Gastrocnemius medialis (tissue), 4 donors: Measurements from ENCODE around the gene IRS2.

Source experiments
- POLR2A ChIP-seq, 2 donors: fragments of 450-650 bp; IDR thresholded peaks; one replicate each; pipeline ENCODE4 v1.6.1; 2017; ENCODE audit warnings: antibody characterized with exemption in 2 of 2, mild to moderate bottlenecking in 2 of 2, moderate library complexity in 2 of 2
- TF ChIP-seq, protein P1 (sequence below), 5 experiments: fragments of 450-650 bp in 3 of 5; fragments of 200-600 bp in 2 of 5; sonication (generic) in 2 of 5; IDR thresholded peaks in 4 of 5; conservative IDR thresholded peaks in 1 of 5; 1 replicate in 4 of 5; 2 replicates in 1 of 5; pipeline ENCODE4 v1.5.1; 2016 to 2019; ENCODE audit warnings: antibody characterized with exemption in 5 of 5, mild to moderate bottlenecking in 3 of 5, moderate library complexity in 3 of 5

DNA sequence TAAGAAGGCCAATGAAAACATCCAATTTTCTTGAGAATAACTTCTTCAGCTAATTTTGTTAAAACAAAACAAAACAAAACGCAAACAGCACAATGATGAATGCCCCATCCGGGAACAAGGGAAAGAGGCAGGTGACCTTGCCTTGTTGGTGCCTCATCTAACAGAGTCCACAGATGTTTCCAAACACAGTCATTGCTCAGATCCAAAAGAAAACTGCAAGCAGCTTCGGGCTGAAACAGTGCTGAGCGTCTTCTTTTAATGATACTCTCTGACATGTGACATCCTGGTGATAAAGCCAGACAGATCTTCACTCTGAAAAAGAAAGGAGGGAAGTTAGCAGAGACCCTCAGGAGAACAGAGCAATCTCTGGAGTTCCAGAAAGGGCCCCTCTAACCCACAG, 30.4 kb downstream of the IRS2 start:
- no peak for TF ChIP-seq POLR2A (IDR thresholded peaks at IDR 0.05)
- TF ChIP-seq, protein P1, sequence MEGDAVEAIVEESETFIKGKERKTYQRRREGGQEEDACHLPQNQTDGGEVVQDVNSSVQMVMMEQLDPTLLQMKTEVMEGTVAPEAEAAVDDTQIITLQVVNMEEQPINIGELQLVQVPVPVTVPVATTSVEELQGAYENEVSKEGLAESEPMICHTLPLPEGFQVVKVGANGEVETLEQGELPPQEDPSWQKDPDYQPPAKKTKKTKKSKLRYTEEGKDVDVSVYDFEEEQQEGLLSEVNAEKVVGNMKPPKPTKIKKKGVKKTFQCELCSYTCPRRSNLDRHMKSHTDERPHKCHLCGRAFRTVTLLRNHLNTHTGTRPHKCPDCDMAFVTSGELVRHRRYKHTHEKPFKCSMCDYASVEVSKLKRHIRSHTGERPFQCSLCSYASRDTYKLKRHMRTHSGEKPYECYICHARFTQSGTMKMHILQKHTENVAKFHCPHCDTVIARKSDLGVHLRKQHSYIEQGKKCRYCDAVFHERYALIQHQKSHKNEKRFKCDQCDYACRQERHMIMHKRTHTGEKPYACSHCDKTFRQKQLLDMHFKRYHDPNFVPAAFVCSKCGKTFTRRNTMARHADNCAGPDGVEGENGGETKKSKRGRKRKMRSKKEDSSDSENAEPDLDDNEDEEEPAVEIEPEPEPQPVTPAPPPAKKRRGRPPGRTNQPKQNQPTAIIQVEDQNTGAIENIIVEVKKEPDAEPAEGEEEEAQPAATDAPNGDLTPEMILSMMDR (IDR thresholded peaks at IDR 0.05 in 4 of 5, conservative IDR thresholded peaks at IDR 0.05 in 1 of 5), result no peak
